Caco-2 (cell line): ENCODE results near the gene CMTM2. TPM values are rescaled to one million over a fixed set of nuclear protein-coding genes. Genes with fewer than 3 reads are reported as not detected.

Source experiments
- BruUV-seq: library from RNA; stranded (reverse); fragments of 400-500 nt; replicated peaks from 2 replicates; lab custom pipeline; 2021; lab: Mats Ljungman, UMichigan
- CTCF ChIA-PET: fragments of 300-600 bp; sonication (Branson Sonifier 250); formaldehyde crosslinking; loops from one replicate; lab custom pipeline; 2022; ENCODE audit warnings: antibody characterized with exemption; lab: Charles Lee
- POLR2A ChIA-PET: fragments of 300-600 bp; sonication (Branson Sonifier 250); formaldehyde crosslinking; loops from one replicate; lab custom pipeline; 2022; ENCODE audit warnings: antibody characterized with exemption; lab: Charles Lee
- DNase-seq, 2 experiments: peaks; one replicate each; pipeline versions ENCODE4 v3.0.0 to v3.0.0-alpha.2; 2020 to 2022
- H3K27me3 ChIP-seq: replicated peaks from 2 replicates; pipeline ENCODE4 v1.6.0; 2011; ENCODE audit warnings: low read length; ENCODE audit not compliant: control insufficient read depth, insufficient read depth
- H3K36me3 ChIP-seq: 2 replicates; pipeline ENCODE4 v1.5.1; 2011; ENCODE audit warnings: low read length; ENCODE audit not compliant: control insufficient read depth, insufficient read depth
- H3K4me1 ChIP-seq: fragments of 250-450 bp; sonication (Bioruptor Pico); 2 replicates; pipeline ENCODE4 v1.5.1; 2020; ENCODE audit warnings: mild to moderate bottlenecking
- H3K4me3 ChIP-seq: 2 replicates; pipeline ENCODE4 v1.5.1; 2011; ENCODE audit warnings: low read depth, mild to moderate bottlenecking, control low read depth, low read length
- H3K9me3 ChIP-seq: fragments of 250-450 bp; sonication (Bioruptor Pico); 2 replicates; pipeline ENCODE4 v1.5.1; 2020; ENCODE audit warnings: mild to moderate bottlenecking, moderate library complexity
- H3K27ac Mint-ChIP-seq: one replicate; pipeline ENCODE4 v1.8.0; 2022; ENCODE audit warnings: mixed read lengths; ENCODE audit not compliant: unreplicated experiment
- H3K27me3 Mint-ChIP-seq: one replicate; pipeline ENCODE4 v1.8.0; 2022; ENCODE audit warnings: mixed read lengths; ENCODE audit not compliant: insufficient read depth, unreplicated experiment
- H3K36me3 Mint-ChIP-seq: one replicate; pipeline ENCODE4 v1.8.0; 2022; ENCODE audit warnings: mild to moderate bottlenecking, mixed read lengths; ENCODE audit not compliant: insufficient read depth, unreplicated experiment
- H3K4me1 Mint-ChIP-seq: one replicate; pipeline ENCODE4 v1.8.0; 2022; ENCODE audit warnings: low read depth, mixed read lengths; ENCODE audit not compliant: unreplicated experiment
- H3K4me3 Mint-ChIP-seq: one replicate; pipeline ENCODE4 v1.8.0; 2022; ENCODE audit warnings: mild to moderate bottlenecking, moderate library complexity, mixed read lengths; ENCODE audit not compliant: unreplicated experiment
- H3K9me3 Mint-ChIP-seq: one replicate; pipeline ENCODE4 v1.8.0; 2022; ENCODE audit warnings: mixed read lengths; ENCODE audit not compliant: unreplicated experiment
- intact Hi-C: fragments of 100-400 bp; cut with micrococcal nuclease; formaldehyde crosslinking; loops from one replicate; pipeline ENCODE4 v1.10.0; 2022; ENCODE audit not compliant: unreplicated experiment
- total RNA-seq: library from RNA; stranded (reverse); gene quantifications from 2 replicates; pipeline ENCODE4 v1.2.3, GENCODE V29; 2022
- TF ChIP-seq, protein P1 (sequence below), 2 experiments: fragments of 200-600 bp in 1 of 2; IDR thresholded peaks; 1 replicate in 1 of 2; 2 replicates in 1 of 2; pipeline versions ENCODE4 v1.5.1 to v1.8.0; 2011 to 2022; ENCODE audit warnings: antibody characterized with exemption in 1 of 2, control low read depth in 1 of 2, inconsistent platforms in 1 of 2, low read depth in 1 of 2, low read length in 1 of 2, mild to moderate bottlenecking in 1 of 2, moderate library complexity in 1 of 2; ENCODE audit not compliant: insufficient read depth in 1 of 2, severe bottlenecking in 1 of 2, unreplicated experiment in 1 of 2

The CMTM2 gene
- total RNA-seq, 1 experiment from 2014 or later: not detected

DNA sequence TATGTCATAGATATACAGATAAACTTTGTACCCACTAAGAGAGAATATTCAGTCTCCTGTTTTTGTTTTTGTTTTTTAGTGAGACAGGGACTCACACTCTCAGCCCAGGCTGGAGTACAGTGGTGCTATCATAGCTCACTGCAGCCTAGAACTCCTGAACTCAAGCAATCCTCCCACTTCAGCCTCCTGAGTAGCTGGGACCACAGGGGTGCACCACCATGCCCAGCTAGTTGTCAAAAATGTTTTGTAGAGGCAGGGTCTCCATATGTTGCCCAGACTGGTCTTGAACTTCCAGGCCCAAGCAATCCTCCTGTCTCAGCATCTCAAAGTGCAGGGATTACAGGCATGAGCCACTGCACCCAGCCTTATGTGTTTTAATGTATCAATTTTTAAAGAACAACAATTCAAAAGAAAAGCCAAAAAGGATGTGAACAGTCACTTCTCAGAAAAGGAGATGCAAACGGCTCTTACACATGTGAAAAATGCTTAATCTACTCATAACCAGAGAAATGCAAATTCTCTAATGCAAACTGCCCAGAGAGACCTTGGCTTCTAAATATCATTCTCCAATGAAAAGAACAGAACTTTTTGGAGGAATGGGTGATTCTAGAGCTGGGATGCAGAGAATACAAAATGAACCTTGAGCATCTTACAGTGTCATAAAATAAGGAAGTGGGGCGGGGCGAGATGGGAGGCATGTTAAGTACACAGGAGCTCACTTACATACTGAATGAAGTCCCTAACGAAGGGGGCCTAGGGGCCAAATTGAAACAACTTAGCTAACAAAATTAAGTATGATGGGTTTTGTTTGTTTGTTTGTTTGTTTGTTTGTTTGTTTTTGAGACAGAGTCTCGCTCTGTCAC lies 18.0 kb downstream of the CMTM2 start:
- no peak overlapping the region for H3K4me3 ChIP-seq
- Mint-ChIP-seq H3K27ac (no peak overlapping the region), H3K27me3 (peaks cover 4% of the 10 kb centered on the region), H3K4me3 (no peak overlapping the region), H3K36me3 (no peaks in the 10 kb centered on the region), H3K4me1 (no peaks in the 10 kb centered on the region), H3K9me3 (no peaks in the 10 kb centered on the region)
- no peak for DNase-seq
- CTCF ChIA-PET: interaction anchor here (0.9 to 2.0 kb wide), 2 partner anchors 11 to 190 kb away, joined by 3 to 10 read pairs; no protein-coding TSS in a partner anchor
- no TSS peak for BruUV-seq
- POLR2A ChIA-PET: no interaction called here
- H3K27me3 ChIP-seq: no peaks in the 10 kb centered on the region
- intact Hi-C loops: no loop called here
- H3K9me3 ChIP-seq: peaks cover 5% of the 10 kb centered on the region; the same call in 1 of the 2 replicates
- no peaks in the 10 kb centered on the region for H3K36me3 ChIP-seq
- H3K4me1 ChIP-seq: no peaks in the 10 kb centered on the region
- TF ChIP-seq, protein P1, sequence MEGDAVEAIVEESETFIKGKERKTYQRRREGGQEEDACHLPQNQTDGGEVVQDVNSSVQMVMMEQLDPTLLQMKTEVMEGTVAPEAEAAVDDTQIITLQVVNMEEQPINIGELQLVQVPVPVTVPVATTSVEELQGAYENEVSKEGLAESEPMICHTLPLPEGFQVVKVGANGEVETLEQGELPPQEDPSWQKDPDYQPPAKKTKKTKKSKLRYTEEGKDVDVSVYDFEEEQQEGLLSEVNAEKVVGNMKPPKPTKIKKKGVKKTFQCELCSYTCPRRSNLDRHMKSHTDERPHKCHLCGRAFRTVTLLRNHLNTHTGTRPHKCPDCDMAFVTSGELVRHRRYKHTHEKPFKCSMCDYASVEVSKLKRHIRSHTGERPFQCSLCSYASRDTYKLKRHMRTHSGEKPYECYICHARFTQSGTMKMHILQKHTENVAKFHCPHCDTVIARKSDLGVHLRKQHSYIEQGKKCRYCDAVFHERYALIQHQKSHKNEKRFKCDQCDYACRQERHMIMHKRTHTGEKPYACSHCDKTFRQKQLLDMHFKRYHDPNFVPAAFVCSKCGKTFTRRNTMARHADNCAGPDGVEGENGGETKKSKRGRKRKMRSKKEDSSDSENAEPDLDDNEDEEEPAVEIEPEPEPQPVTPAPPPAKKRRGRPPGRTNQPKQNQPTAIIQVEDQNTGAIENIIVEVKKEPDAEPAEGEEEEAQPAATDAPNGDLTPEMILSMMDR (IDR thresholded peaks at IDR 0.05; ENCODE audit: insufficient read depth in 1 of 2, low read depth in 1 of 2, low read length in 1 of 2, severe bottlenecking in 1 of 2, unreplicated experiment in 1 of 2): no peak

DNA sequence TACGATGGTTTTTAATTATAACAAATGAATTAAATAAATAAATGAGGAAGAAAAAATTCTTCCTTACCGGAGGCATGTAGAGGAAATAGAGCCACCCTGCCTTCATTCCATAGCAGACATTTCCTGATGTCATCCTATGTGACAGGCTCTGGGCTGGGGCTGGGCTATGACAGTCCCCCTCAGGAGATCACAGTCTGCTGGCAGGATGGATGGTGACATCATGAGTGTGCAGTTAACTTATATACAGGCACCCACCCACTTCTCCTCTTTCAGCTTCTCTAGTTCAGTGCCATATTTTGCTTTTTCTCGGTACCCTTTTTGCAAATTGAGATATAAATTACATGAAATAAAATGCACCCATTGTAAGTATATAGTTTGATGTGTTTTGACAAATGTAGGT lies 18.8 kb downstream of the CMTM2 start:
- H3K4me3 Mint-ChIP-seq: no peak overlapping the region
- POLR2A ChIA-PET: interaction anchor here (0.5 kb wide), 1 partner anchor 34 kb away, joined by 4 read pairs; no protein-coding TSS in a partner anchor
- H3K4me3 ChIP-seq: no peak overlapping the region

DNA sequence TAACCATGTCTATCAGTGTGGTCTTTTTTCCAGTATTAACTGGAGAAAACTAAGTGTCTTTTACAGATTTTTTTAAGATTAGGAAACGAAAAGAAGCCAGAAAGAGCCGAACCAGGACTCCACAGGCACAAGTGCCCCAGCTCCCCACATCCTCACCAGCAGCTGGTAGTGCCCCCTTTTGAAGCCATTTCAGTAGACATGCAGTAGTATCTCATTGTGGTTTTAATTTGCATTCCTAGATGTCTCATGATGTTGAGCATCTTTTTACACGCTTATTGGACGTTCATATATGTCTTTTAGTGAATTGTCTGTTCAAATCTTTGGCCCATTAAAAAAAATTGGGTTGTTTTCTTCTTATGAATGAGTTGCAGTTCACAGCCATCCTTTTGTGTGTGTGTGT lies 20.5 kb downstream of the CMTM2 start:
- Histone ChIP-seq H3K4me3 (no peak overlapping the region), H3K36me3 (no peaks in the 10 kb centered on the region), H3K9me3 (peaks cover 5% of the 10 kb centered on the region; the same call in 1 of the 2 replicates), H3K4me1 (peaks cover 7% of the 10 kb centered on the region), H3K27me3 (no peaks in the 10 kb centered on the region)
- intact Hi-C loops: loop anchor here (5.0 kb wide), 1 partner anchor 47 kb away; the partner anchor contains the start of genes CKLF and TK2
- TF ChIP-seq, protein P1 (IDR thresholded peaks at IDR 0.05; ENCODE audit: insufficient read depth in 1 of 2, low read depth in 1 of 2, low read length in 1 of 2, severe bottlenecking in 1 of 2, unreplicated experiment in 1 of 2): no peak
- no peak for DNase-seq
- POLR2A ChIA-PET: no interaction called here
- no peak overlapping the region for H3K27ac Mint-ChIP-seq
- BruUV-seq: no TSS peak
- H3K4me1 Mint-ChIP-seq: peaks cover 7% of the 10 kb centered on the region
- no peaks in the 10 kb centered on the region for H3K9me3 Mint-ChIP-seq
- H3K36me3 Mint-ChIP-seq: peaks cover 11% of the 10 kb centered on the region
- H3K4me3 Mint-ChIP-seq: no peak overlapping the region
- CTCF ChIA-PET: interaction anchor here (0.6 to 1.2 kb wide), 2 partner anchors 9 to 275 kb away, joined by 4 to 5 read pairs; no protein-coding TSS in a partner anchor
- H3K27me3 Mint-ChIP-seq: peaks cover 4% of the 10 kb centered on the region

More for the DNA sequence above, 18.8 kb downstream of the CMTM2 start:
- H3K27ac Mint-ChIP-seq: no peak overlapping the region
- H3K36me3 Mint-ChIP-seq: no peaks in the 10 kb centered on the region
- CTCF ChIA-PET: interaction anchor here (2.0 kb wide), 1 partner anchor 10 kb away, joined by 10 read pairs; no protein-coding TSS in a partner anchor
- H3K9me3 ChIP-seq: peaks cover 5% of the 10 kb centered on the region; the same call in 1 of the 2 replicates
- TF ChIP-seq, protein P1 (IDR thresholded peaks at IDR 0.05; ENCODE audit: insufficient read depth in 1 of 2, low read depth in 1 of 2, low read length in 1 of 2, severe bottlenecking in 1 of 2, unreplicated experiment in 1 of 2): no peak
- no peaks in the 10 kb centered on the region for H3K36me3 ChIP-seq
- DNase-seq: no peak
- H3K9me3 Mint-ChIP-seq: no peaks in the 10 kb centered on the region
- no TSS peak for BruUV-seq
- H3K4me1 Mint-ChIP-seq: peaks cover 6% of the 10 kb centered on the region
- peaks cover 4% of the 10 kb centered on the region for H3K27me3 Mint-ChIP-seq
- intact Hi-C loops: no loop called here
- no peaks in the 10 kb centered on the region for H3K27me3 ChIP-seq
- no peaks in the 10 kb centered on the region for H3K4me1 ChIP-seq
